SK-N-SH (cell line): ENCODE measurements around the gene OCSTAMP. TPM values are rescaled to one million over a fixed set of nuclear protein-coding genes. Genes with fewer than 3 reads are reported as not detected.

Experiments used
- CTCF ChIA-PET: fragments of 300-600, 350-600 bp; formaldehyde crosslinking; extraction: SDS; loops from one replicate; lab custom pipeline; 2021; lab: Yijun Ruan, JAX
- POLR2A ChIA-PET: fragments of 350-600 bp; sonication (Branson Sonifier 250); formaldehyde crosslinking; extraction: SDS; loops from one replicate; lab custom pipeline; 2020; ENCODE audit warnings: antibody characterized with exemption, inconsistent platforms; lab: Yijun Ruan, JAX
- DNase-seq: peaks from one replicate; pipeline ENCODE4 v3.0.0; 2012
- H2AFZ ChIP-seq: fragments of 200-600 bp; sonication (generic); 2 replicates; pipeline ENCODE4 v1.8.1; 2016; ENCODE audit warnings: antibody characterized with exemption, mild to moderate bottlenecking, low read depth
- H3F3A ChIP-seq: fragments of 200-600 bp; sonication (generic); replicated peaks from 2 replicates; pipeline ENCODE3; 2016; ENCODE audit warnings: antibody characterized with exemption, mild to moderate bottlenecking; ENCODE audit not compliant: insufficient read depth
- H3K27ac ChIP-seq, 2 experiments: fragments of 200-500 bp in 1 of 2; fragments of 200-600 bp in 1 of 2; sonication (Bioruptor generic) in 1 of 2; sonication (generic), shearing (Covaris generic) in 1 of 2; 2 replicates each; pipeline versions ENCODE4 v1.5.1 to v1.6.1; 2014 to 2016; ENCODE audit warnings: low read depth in 2 of 2, inconsistent platforms in 1 of 2, low read length in 1 of 2, mild to moderate bottlenecking in 1 of 2, mixed read lengths in 1 of 2
- H3K27me3 ChIP-seq: fragments of 200-600 bp; sonication (generic), shearing (Covaris generic); 2 replicates; pipeline ENCODE4 v1.6.1; 2016; ENCODE audit warnings: mixed run types; ENCODE audit not compliant: insufficient read depth
- H3K36me3 ChIP-seq, 2 experiments: fragments of 200-500 bp in 1 of 2; fragments of 200-600 bp in 1 of 2; sonication (Bioruptor generic) in 1 of 2; sonication (generic) in 1 of 2; replicated peaks in 1 of 2; 2 replicates each; pipeline versions ENCODE3 to v1.5.1; 2014 to 2016; ENCODE audit warnings: low read length in 1 of 2, mild to moderate bottlenecking in 1 of 2; ENCODE audit not compliant: insufficient read depth in 2 of 2, control insufficient read depth in 1 of 2
- H3K4me1 ChIP-seq, 2 experiments: fragments of 200-500 bp in 1 of 2; fragments of 200-600 bp in 1 of 2; sonication (Bioruptor generic) in 1 of 2; sonication (generic), shearing (Covaris generic) in 1 of 2; 2 replicates each; pipeline versions ENCODE4 v1.5.1 to v1.6.1; 2014 to 2016; ENCODE audit warnings: low read depth in 1 of 2, low read length in 1 of 2, mixed run types in 1 of 2; ENCODE audit not compliant: insufficient read depth in 2 of 2, control insufficient read depth in 1 of 2
- H3K4me2 ChIP-seq: fragments of 200-600 bp; sonication (generic), shearing (Covaris generic); 2 replicates; pipeline ENCODE4 v1.6.1; 2017; ENCODE audit warnings: mixed run types
- H3K4me3 ChIP-seq, 2 experiments: fragments of 200-500 bp in 1 of 2; fragments of 200-600 bp in 1 of 2; sonication (Bioruptor generic) in 1 of 2; sonication (generic), shearing (Covaris generic) in 1 of 2; 2 replicates each; pipeline versions ENCODE4 v1.5.1 to v1.8.1; 2014 to 2016; ENCODE audit warnings: low read depth in 2 of 2, inconsistent platforms in 1 of 2, low read length in 1 of 2, mild to moderate bottlenecking in 1 of 2, mixed read lengths in 1 of 2, moderate library complexity in 1 of 2
- H3K79me2 ChIP-seq: fragments of 200-600 bp; sonication (generic); 2 replicates; pipeline ENCODE4 v1.8.1; 2017; ENCODE audit warnings: mild to moderate bottlenecking; ENCODE audit not compliant: insufficient read depth
- H3K9ac ChIP-seq: fragments of 200-600 bp; sonication (generic); 2 replicates; pipeline ENCODE4 v1.6.1; 2017; ENCODE audit warnings: mixed run types
- H3K9me2 ChIP-seq: fragments of 200-600 bp; sonication (generic); 2 replicates; pipeline ENCODE4 v1.6.1; 2017; ENCODE audit warnings: mixed run types
- H3K9me3 ChIP-seq: fragments of 200-600 bp; sonication (generic); 2 replicates; pipeline ENCODE4 v1.6.1; 2017; ENCODE audit warnings: mixed run types, mild to moderate bottlenecking, moderate library complexity
- H4K20me1 ChIP-seq: fragments of 200-600 bp; sonication (generic); 2 replicates; pipeline ENCODE4 v1.6.1; 2017; ENCODE audit warnings: mild to moderate bottlenecking, mixed run types; ENCODE audit not compliant: insufficient read depth
- EP300 ChIP-seq, 2 experiments: IDR thresholded peaks; 2 replicates each; pipeline versions ENCODE4 v1.4.0 to v1.6.1; 2012; ENCODE audit warnings: borderline replicate concordance in 1 of 2, low read depth in 1 of 2, low read length in 1 of 2
- FOXJ3 ChIP-seq: sonication (generic); formaldehyde crosslinking; IDR thresholded peaks from 2 replicates; pipeline ENCODE4 v1.5.1; 2020; ENCODE audit warnings: mild to moderate bottlenecking, missing genetic modification reagents
- GABPA ChIP-seq: IDR thresholded peaks from 2 replicates; pipeline ENCODE4 v1.4.0; 2012; ENCODE audit warnings: low read depth, mild to moderate bottlenecking
- GATA2 ChIP-seq: sonication (generic); formaldehyde crosslinking; IDR thresholded peaks from 2 replicates; pipeline ENCODE4 v1.5.0; 2020; ENCODE audit warnings: mild to moderate bottlenecking, missing genetic modification reagents
- JUND ChIP-seq: IDR thresholded peaks from 2 replicates; pipeline ENCODE4 v1.4.0; 2012
- NFIC ChIP-seq: IDR thresholded peaks from 2 replicates; pipeline ENCODE4 v1.4.0; 2012; ENCODE audit warnings: borderline replicate concordance
- POLR2AphosphoS5 ChIP-seq: IDR thresholded peaks from 2 replicates; pipeline ENCODE4 v1.6.1; 2012; ENCODE audit warnings: low read depth, low read length
- RFX5 ChIP-seq: IDR thresholded peaks from 2 replicates; pipeline ENCODE4 v1.6.1; 2012; ENCODE audit warnings: mild to moderate bottlenecking, improper control_type of control experiment, low read length
- SMC3 ChIP-seq: IDR thresholded peaks from 2 replicates; pipeline ENCODE4 v1.6.1; 2012; ENCODE audit warnings: low read depth, low read length, improper control_type of control experiment
- TAF1 ChIP-seq: IDR thresholded peaks from 2 replicates; pipeline ENCODE4 v1.6.1; 2012; ENCODE audit warnings: low read depth, mild to moderate bottlenecking, low read length, moderate library complexity, borderline replicate concordance
- YY1 ChIP-seq: IDR thresholded peaks from 2 replicates; pipeline ENCODE4 v1.4.0; 2012; ENCODE audit warnings: low read depth, mild to moderate bottlenecking
- WGBS: methylation state at CpG from one replicate; pipeline ENCODE4 v1.1.6; 2017; ENCODE audit warnings: low lambda C conversion rate; 5-methylcytosine and 5-hydroxymethylcytosine counted together
- polyA plus RNA-seq, 3 experiments: library from polyadenylated mRNA; depleted of rRNA; stranded (reverse); fragments of >200 nt; gene quantifications; 2 replicates each; pipeline ENCODE4 v1.2.3, GENCODE V29; 2012
- TF ChIP-seq, protein P1 (sequence below): IDR thresholded peaks from 2 replicates; pipeline ENCODE4 v1.6.1; 2012; ENCODE audit warnings: mild to moderate bottlenecking, low read depth, low read length, moderate library complexity
- TF ChIP-seq, protein P2 (sequence below): fragments of 150-350 bp; IDR thresholded peaks from 2 replicates; pipeline ENCODE4 v1.6.1; 2016; ENCODE audit warnings: mild to moderate bottlenecking, low read depth, low read length
- TF ChIP-seq, protein P3 (sequence below): IDR thresholded peaks from 2 replicates; pipeline ENCODE4 v1.4.0; 2012; ENCODE audit warnings: low read depth, borderline replicate concordance
- TF ChIP-seq, protein P4 (sequence below): IDR thresholded peaks from 2 replicates; pipeline ENCODE4 v1.4.0; 2012; ENCODE audit warnings: low read depth
- TF ChIP-seq, protein P5 (sequence below): fragments of 200-600 bp; sonication (generic); IDR thresholded peaks from 2 replicates; pipeline ENCODE4 v1.6.1; 2017; ENCODE audit warnings: antibody characterized with exemption, mild to moderate bottlenecking, moderate library complexity
- TF ChIP-seq, protein P6 (sequence below): IDR thresholded peaks from 2 replicates; pipeline ENCODE4; 2012
- TF ChIP-seq, protein P7 (sequence below): fragments of 150-350 bp; IDR thresholded peaks from 2 replicates; pipeline ENCODE4 v1.6.1; 2017; ENCODE audit warnings: antibody characterized with exemption, low read length, low read depth, borderline replicate concordance

Gene OCSTAMP
- polyA plus RNA-seq, 1 of the 3 experiments (the other 2 are of a cell fraction): not detected

DNA sequence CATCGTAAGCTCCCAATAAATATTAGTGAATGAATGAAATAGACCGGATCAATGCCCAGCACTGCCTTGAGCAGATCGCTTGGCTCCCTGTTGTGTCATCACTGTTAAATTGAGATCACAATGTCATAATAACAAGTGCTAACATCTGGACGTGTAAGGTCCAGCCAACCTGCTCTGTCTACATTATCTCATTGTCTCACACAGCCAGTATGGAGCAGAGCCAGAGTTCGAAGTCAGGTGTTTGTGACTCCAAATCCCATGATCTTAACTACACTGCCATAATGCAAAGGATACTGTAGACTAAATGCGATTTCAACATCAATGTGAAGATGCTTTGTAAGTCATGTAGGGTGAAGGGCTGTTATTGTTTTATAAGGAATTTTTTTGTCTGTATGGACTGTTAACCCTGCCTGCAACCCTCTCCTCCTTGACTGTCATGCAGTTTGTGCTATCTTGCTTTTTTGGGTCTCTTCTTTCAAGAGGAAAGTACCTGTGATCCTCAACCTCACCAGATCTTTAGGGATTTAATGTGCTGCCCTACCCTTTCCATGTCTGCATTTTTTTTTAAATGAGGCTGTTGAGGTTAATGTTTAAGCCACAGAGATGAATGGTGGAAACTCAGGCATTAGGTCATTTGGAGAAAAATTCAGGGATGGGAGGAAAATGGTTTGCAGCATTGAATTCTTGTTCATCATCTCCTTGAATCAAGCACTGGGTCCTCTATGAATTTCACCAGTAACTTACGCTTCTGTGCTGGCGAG lies 49.0 kb upstream of the OCSTAMP start (continued):
- TF ChIP-seq, protein P1, sequence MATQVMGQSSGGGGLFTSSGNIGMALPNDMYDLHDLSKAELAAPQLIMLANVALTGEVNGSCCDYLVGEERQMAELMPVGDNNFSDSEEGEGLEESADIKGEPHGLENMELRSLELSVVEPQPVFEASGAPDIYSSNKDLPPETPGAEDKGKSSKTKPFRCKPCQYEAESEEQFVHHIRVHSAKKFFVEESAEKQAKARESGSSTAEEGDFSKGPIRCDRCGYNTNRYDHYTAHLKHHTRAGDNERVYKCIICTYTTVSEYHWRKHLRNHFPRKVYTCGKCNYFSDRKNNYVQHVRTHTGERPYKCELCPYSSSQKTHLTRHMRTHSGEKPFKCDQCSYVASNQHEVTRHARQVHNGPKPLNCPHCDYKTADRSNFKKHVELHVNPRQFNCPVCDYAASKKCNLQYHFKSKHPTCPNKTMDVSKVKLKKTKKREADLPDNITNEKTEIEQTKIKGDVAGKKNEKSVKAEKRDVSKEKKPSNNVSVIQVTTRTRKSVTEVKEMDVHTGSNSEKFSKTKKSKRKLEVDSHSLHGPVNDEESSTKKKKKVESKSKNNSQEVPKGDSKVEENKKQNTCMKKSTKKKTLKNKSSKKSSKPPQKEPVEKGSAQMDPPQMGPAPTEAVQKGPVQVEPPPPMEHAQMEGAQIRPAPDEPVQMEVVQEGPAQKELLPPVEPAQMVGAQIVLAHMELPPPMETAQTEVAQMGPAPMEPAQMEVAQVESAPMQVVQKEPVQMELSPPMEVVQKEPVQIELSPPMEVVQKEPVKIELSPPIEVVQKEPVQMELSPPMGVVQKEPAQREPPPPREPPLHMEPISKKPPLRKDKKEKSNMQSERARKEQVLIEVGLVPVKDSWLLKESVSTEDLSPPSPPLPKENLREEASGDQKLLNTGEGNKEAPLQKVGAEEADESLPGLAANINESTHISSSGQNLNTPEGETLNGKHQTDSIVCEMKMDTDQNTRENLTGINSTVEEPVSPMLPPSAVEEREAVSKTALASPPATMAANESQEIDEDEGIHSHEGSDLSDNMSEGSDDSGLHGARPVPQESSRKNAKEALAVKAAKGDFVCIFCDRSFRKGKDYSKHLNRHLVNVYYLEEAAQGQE: no peak
- TF ChIP-seq, protein P2, sequence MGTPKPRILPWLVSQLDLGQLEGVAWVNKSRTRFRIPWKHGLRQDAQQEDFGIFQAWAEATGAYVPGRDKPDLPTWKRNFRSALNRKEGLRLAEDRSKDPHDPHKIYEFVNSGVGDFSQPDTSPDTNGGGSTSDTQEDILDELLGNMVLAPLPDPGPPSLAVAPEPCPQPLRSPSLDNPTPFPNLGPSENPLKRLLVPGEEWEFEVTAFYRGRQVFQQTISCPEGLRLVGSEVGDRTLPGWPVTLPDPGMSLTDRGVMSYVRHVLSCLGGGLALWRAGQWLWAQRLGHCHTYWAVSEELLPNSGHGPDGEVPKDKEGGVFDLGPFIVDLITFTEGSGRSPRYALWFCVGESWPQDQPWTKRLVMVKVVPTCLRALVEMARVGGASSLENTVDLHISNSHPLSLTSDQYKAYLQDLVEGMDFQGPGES: no peak
- TF ChIP-seq RFX5: no peak
- TF ChIP-seq JUND: no peak
- TF ChIP-seq, all 33 proteins: peak for 0

DNA sequence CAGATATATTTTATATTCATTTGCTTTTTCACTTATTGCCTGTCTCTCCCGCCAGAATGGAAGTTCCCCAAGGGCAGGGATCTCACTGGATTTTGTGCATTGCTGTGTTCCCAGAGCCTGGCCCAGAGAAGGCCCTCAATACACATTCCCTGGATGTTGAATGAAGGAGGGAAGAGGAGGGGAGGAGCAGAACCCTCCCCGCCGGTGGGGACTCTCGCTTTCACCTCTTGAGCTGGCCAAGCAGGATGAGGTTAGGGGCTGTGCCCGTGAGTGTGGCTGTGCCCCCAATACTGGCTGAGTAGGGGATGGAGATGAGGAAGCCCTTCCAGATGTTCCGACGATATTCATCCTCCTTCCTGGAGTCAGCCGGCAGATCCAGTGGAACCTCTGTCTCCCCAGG lies 45.5 kb upstream of the OCSTAMP start:
- Histone ChIP-seq H3K4me2 (no peak overlapping the region), H3K27me3 (no peaks in the 10 kb centered on the region; the same call in 1 of the 2 replicates), H3K9me2 (no peaks in the 10 kb centered on the region), H3K36me3 (no peaks in the 10 kb centered on the region), H3K4me1 (peaks cover 0 to under 1% of the 10 kb centered on the region in 2 experiments; a peak in 1 of 4 replicates), H3F3A (no peaks in the 10 kb centered on the region), H3K79me2 (no peaks in the 10 kb centered on the region), H3K9ac (no peak overlapping the region), H2AFZ (no peak overlapping the region), H4K20me1 (no peaks in the 10 kb centered on the region), H3K27ac (no peak overlapping the region), H3K4me3 (no peak overlapping the region), H3K9me3 (no peaks in the 10 kb centered on the region)
- 53% methylated on average over 8 of the region's 8 CpGs for WGBS
- CTCF ChIA-PET: interaction anchor here (0.9 to 1.9 kb wide), 4 partner anchors 9 to 87 kb away, joined by 3 to 5 read pairs (median 4); no protein-coding TSS in a partner anchor
- POLR2A ChIA-PET: no interaction called here
- TF ChIP-seq GABPA: no peak
- TF ChIP-seq, protein P3, sequence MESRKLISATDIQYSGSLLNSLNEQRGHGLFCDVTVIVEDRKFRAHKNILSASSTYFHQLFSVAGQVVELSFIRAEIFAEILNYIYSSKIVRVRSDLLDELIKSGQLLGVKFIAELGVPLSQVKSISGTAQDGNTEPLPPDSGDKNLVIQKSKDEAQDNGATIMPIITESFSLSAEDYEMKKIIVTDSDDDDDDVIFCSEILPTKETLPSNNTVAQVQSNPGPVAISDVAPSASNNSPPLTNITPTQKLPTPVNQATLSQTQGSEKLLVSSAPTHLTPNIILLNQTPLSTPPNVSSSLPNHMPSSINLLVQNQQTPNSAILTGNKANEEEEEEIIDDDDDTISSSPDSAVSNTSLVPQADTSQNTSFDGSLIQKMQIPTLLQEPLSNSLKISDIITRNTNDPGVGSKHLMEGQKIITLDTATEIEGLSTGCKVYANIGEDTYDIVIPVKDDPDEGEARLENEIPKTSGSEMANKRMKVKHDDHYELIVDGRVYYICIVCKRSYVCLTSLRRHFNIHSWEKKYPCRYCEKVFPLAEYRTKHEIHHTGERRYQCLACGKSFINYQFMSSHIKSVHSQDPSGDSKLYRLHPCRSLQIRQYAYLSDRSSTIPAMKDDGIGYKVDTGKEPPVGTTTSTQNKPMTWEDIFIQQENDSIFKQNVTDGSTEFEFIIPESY: no peak
- TF ChIP-seq YY1: no peak
- TF ChIP-seq, protein P4, sequence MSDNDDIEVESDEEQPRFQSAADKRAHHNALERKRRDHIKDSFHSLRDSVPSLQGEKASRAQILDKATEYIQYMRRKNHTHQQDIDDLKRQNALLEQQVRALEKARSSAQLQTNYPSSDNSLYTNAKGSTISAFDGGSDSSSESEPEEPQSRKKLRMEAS: no peak
- TF ChIP-seq, protein P5, sequence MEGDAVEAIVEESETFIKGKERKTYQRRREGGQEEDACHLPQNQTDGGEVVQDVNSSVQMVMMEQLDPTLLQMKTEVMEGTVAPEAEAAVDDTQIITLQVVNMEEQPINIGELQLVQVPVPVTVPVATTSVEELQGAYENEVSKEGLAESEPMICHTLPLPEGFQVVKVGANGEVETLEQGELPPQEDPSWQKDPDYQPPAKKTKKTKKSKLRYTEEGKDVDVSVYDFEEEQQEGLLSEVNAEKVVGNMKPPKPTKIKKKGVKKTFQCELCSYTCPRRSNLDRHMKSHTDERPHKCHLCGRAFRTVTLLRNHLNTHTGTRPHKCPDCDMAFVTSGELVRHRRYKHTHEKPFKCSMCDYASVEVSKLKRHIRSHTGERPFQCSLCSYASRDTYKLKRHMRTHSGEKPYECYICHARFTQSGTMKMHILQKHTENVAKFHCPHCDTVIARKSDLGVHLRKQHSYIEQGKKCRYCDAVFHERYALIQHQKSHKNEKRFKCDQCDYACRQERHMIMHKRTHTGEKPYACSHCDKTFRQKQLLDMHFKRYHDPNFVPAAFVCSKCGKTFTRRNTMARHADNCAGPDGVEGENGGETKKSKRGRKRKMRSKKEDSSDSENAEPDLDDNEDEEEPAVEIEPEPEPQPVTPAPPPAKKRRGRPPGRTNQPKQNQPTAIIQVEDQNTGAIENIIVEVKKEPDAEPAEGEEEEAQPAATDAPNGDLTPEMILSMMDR: no peak
- no peak for TF ChIP-seq SMC3
- TF ChIP-seq, protein P6, sequence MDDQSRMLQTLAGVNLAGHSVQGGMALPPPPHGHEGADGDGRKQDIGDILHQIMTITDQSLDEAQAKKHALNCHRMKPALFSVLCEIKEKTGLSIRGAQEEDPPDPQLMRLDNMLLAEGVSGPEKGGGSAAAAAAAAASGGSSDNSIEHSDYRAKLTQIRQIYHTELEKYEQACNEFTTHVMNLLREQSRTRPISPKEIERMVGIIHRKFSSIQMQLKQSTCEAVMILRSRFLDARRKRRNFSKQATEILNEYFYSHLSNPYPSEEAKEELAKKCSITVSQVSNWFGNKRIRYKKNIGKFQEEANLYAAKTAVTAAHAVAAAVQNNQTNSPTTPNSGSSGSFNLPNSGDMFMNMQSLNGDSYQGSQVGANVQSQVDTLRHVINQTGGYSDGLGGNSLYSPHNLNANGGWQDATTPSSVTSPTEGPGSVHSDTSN: no peak
- no peak for TF ChIP-seq POLR2AphosphoS5
- no peak for TF ChIP-seq FOXJ3 (CRISPR knock-in tag)
- TF ChIP-seq GATA2 (CRISPR knock-in tag): no peak
- no peak for TF ChIP-seq NFIC
- no peak for TF ChIP-seq TAF1
- no peak for TF ChIP-seq EP300 (IDR thresholded peaks at IDR 0.05; ENCODE audit: borderline replicate concordance in 1 of 2, low read depth in 1 of 2, low read length in 1 of 2)
- TF ChIP-seq, protein P7, sequence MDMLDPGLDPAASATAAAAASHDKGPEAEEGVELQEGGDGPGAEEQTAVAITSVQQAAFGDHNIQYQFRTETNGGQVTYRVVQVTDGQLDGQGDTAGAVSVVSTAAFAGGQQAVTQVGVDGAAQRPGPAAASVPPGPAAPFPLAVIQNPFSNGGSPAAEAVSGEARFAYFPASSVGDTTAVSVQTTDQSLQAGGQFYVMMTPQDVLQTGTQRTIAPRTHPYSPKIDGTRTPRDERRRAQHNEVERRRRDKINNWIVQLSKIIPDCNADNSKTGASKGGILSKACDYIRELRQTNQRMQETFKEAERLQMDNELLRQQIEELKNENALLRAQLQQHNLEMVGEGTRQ: no peak
- DNase-seq: no peak
